ENCODE results near the gene HMCN2. TPM values are rescaled to one million over a fixed set of nuclear protein-coding genes. Genes with fewer than 3 reads are reported as not detected.

HMCN2 gene
- total RNA-seq, 1 experiment from 2014 or later = 5.6 TPM

- ChIA-PET POLR2A (no interaction called here), CTCF (interaction anchor here (2.0 kb wide), 1 partner anchor 43 kb away, joined by 5 read pairs; no protein-coding TSS in a partner anchor)
- Mint-ChIP-seq H3K9me3 (no peaks in the 10 kb centered on the region), H3K4me3 (no peak overlapping the region), H3K36me3 (no peaks in the 10 kb centered on the region), H3K27ac (no peak overlapping the region; the same call in 1 of the 2 replicates), H3K27me3 (ENCODE audit: low read depth) (peaks cover 19% of the 10 kb centered on the region), H3K4me1 (peaks cover 52% of the 10 kb centered on the region)
- ATAC-seq (no peak), DNase-seq (ENCODE audit: low spot score) (no peak)
- TF ChIP-seq MYBL2 (CRISPR knock-in tag; IDR thresholded peaks at IDR 0.05) (no peak), ZNF121 (CRISPR knock-in tag; IDR thresholded peaks at IDR 0.05) (no peak), OVOL2 (CRISPR knock-in tag; IDR thresholded peaks at IDR 0.05; ENCODE audit: borderline replicate concordance) (no peak), NR1H2 (CRISPR knock-in tag; IDR thresholded peaks at IDR 0.05) (no peak), ZNF263 (CRISPR knock-in tag; IDR thresholded peaks at IDR 0.05; ENCODE audit: low read depth) (no peak), ZNF425 (CRISPR knock-in tag; conservative IDR thresholded peaks at IDR 0.05) (no peak), ZNF671 (CRISPR knock-in tag; IDR thresholded peaks at IDR 0.05) (no peak), ETV6 (CRISPR knock-in tag; IDR thresholded peaks at IDR 0.05) (no peak), ATF1 (CRISPR knock-in tag; IDR thresholded peaks at IDR 0.05) (no peak), ZBTB43 (CRISPR knock-in tag; IDR thresholded peaks at IDR 0.05) (no peak), CREB1 (CRISPR knock-in tag; IDR thresholded peaks at IDR 0.05) (no peak), KAT7 (CRISPR knock-in tag; IDR thresholded peaks at IDR 0.05; ENCODE audit: borderline replicate concordance) (no peak), E2F4 (CRISPR knock-in tag; IDR thresholded peaks at IDR 0.05; ENCODE audit: borderline replicate concordance, low read depth) (no peak), NFE2L1 (CRISPR knock-in tag; IDR thresholded peaks at IDR 0.05) (no peak), ZNF512 (CRISPR knock-in tag; IDR thresholded peaks at IDR 0.05; ENCODE audit: borderline replicate concordance) (no peak), MLX (CRISPR knock-in tag; IDR thresholded peaks at IDR 0.05) (no peak)
Observed at GRCh38 chr9:130271473-130271872, 5.9 kb downstream of the HMCN2 start.

- TF ChIP-seq CREM (CRISPR knock-in tag; IDR thresholded peaks at IDR 0.05) (no peak), JAZF1 (CRISPR knock-in tag; IDR thresholded peaks at IDR 0.05) (no peak), TCF7 (CRISPR knock-in tag; IDR thresholded peaks at IDR 0.05; ENCODE audit: low read depth) (no peak), TP53 (CRISPR knock-in tag; IDR thresholded peaks at IDR 0.05) (no peak), CBFB (CRISPR knock-in tag; IDR thresholded peaks at IDR 0.05; ENCODE audit: low read depth) (no peak), ETV6 (CRISPR knock-in tag; IDR thresholded peaks at IDR 0.05) (no peak), ZNF512 (CRISPR knock-in tag; IDR thresholded peaks at IDR 0.05; ENCODE audit: borderline replicate concordance) (no peak), E2F4 (CRISPR knock-in tag; IDR thresholded peaks at IDR 0.05; ENCODE audit: borderline replicate concordance, low read depth) (no peak), NR1H2 (CRISPR knock-in tag; IDR thresholded peaks at IDR 0.05) (no peak), IRF1 (CRISPR knock-in tag; IDR thresholded peaks at IDR 0.05) (no peak), ZBTB43 (CRISPR knock-in tag; IDR thresholded peaks at IDR 0.05) (no peak), RELA (CRISPR knock-in tag; IDR thresholded peaks at IDR 0.05; ENCODE audit: borderline replicate concordance) (no peak)
- ATAC-seq = no peak
Observed at GRCh38 chr9:130275156-130275555, 9.6 kb downstream of the HMCN2 start.

More at GRCh38 chr9:130275156-130275555, 9.6 kb downstream of the HMCN2 start:
- peaks cover 2% of the 10 kb centered on the region; the same call in 1 of the 2 replicates for H3K36me3 Mint-ChIP-seq
- H3K4me1 Mint-ChIP-seq = peaks cover 19% of the 10 kb centered on the region
- H3K9me3 Mint-ChIP-seq = 0 out of 2 replicates have a peak, but pooled peaks cover 4% of the 10 kb centered on the region
- no peak for DNase-seq (ENCODE audit: low spot score)
- H3K4me3 Mint-ChIP-seq = no peak overlapping the region
- H3K27me3 Mint-ChIP-seq (ENCODE audit: low read depth) = no peaks in the 10 kb centered on the region
- H3K27ac Mint-ChIP-seq = no peak overlapping the region
- ChIA-PET CTCF (interaction anchor here (0.6 to 1.0 kb wide), 2 partner anchors 40 to 1623 kb away, joined by 4 to 5 read pairs; no protein-coding TSS in a partner anchor), POLR2A (no interaction called here)

All from WTC11 (cell line).